SK-N-DZ (cell line): ENCODE results near the gene ATP2A1.
A peak's percentile ranks its signal among the peaks of the same experiment; 100 is the strongest.
"Not testable (repeated sequence)": the region's sequence is repeated elsewhere in the genome, so short reads cannot be mapped to it uniquely, and the experiment has no call there.

Experiments
- DNase-seq: peaks from one replicate; pipeline ENCODE4 v3.0.0-alpha.2; 2015; ENCODE audit warnings: low spot score
- small RNA-seq, 2 experiments: library from RNA; depleted of rRNA; stranded (forward); fragments of <200 nt; gene quantifications; one replicate each; pipeline ENCODE3, GENCODE V24; 2014

The ATP2A1 gene

DNA sequence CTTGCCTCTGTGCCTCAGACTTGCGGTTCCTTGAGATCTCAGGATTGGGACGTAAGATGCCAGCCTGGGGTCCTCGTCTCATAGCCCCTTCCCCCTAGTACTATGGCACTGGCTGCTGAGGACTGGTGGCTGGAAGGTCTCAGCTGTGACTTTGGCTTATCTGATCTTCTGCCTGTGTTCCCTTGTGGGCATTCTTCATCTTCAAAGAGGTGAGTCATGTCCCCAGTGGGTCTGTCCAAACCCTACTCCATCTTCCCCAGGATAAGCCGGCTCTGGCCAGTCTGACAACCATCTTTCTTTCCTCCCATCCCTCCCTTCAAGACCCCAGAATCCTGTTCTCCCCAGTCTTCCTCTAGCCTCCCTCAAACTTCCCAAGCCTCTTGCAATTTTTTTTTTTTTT lies 57.1 kb downstream of the ATP2A1 start:
- no peak for DNase-seq

DNA sequence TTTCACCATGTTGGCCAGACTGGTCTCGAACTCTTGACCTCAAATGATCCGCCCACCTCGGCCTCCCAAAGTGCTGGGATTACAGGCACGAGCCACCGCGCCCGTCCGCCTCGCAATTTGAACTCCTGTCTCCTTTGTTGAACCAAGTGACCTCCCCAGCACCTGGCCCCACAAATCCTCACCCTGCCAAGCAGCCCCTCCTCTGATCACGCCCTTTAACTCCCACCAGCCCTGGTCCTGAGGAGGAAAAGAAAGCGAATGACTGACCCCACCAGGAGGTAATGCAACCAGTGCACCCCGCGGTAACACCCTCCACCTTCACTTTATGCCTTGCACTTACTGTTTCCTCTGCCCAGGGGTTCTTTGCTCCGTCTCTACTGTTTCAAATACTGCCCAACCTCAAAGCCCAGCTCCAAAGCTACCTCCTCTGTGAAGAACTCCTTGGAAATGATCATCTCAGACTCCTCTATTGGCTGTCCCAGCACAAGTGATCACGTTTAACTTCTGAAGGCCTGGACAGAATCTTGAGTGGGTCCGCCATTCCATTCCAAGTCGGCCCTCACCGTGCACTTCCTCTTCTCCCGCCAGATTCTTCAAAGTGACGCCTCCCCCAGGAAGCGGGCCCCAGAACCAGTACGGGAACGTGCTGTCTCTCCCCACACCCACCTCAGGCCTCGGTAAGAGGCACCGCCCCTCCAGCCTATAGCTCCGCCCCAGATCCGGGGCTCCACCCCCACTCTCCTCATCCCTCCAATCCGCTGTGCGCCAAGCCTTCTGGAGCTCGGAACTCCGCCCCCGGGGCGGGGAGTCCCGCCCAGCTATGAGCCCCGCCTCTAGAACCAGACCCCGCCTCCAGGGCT lies 57.9 kb downstream of the ATP2A1 start:
- peak; percentile 54 for DNase-seq

DNA sequence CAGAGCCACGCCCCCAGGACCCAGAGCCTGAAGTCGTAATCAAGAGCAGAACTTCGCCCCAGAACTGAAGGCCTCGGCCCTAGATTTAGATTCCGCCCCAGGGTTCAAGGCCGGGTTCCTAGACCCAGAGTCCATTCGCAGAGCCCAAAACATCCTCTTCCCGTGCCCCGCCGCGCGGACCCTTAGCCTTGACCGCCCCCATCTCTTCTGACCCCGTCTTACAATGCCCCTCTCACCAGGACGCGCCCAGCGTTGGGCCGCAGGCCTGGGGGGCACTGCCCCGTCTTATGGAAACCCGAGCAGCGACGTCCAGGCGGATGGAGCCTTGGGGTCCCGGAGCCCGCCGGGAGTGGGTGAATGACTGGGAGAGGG lies 58.5 kb downstream of the ATP2A1 start:
- no peak for DNase-seq

DNA sequence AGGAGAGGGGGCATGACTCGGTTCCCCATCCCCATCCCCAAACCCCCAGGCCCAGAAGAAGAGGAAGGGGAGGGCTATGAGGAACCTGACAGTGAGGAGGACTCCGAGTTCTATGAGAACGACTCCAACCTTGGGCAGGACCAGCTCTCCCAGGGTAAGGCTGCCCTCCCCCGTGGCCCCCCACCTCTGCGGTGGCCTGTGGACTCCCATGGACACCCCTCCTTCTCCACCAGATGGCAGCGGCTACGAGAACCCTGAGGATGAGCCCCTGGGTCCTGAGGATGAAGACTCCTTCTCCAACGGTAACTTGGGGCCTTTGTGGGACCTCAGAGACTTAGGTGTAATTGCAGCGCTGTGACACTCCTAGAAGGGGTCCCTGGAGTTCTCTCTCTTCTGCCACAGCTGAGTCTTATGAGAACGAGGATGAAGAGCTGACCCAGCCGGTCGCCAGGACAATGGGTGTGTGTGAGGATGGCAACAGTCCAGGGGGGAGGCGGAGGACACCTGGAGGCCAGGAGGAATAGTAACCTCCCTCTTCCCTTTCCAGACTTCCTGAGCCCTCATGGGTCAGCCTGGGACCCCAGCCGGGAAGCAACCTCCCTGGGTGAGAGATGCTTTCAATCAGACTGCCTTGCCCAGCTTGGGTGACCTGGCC lies 59.1 kb downstream of the ATP2A1 start:
- no peak for DNase-seq

DNA sequence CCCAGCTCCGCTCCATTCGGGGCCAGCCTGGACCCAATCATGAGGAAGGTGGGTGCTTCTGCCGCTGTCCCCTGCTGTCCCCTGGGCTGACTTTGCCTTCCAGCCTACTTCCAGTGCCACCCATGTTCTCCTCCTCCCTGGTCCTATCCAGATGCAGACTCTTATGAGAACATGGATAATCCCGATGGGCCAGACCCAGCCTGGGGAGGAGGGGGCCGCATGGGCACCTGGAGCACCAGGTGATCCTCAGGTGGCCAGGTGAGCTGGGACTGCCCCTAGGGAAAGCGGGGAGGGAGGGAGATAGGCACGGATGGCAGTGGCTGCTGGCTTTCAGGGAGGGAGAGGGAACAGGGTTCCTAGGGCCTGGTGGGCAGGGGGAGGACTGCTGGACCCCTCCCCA lies 60.4 kb downstream of the ATP2A1 start:
- no peak for DNase-seq

DNA sequence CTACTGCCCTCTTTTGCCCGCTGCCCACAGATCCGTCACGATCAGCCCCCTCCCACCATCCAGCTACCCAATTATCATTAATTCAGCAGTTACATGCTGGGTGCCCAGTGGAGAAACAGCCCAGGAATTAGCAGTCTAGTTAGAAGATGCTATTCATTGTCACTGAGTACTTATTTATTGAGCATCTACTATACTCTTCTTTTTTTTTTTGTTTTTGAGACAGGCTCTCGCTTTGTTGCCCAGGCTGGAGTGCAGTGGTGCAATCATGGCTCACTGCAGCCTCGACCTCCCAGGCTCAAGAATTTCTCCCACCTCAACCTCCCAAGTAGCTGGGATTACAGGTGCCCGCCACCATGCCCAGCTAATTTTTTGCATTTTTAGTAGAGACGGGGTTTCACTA lies 61.5 kb downstream of the ATP2A1 start:
- DNase-seq: not testable (repeated sequence)

DNA sequence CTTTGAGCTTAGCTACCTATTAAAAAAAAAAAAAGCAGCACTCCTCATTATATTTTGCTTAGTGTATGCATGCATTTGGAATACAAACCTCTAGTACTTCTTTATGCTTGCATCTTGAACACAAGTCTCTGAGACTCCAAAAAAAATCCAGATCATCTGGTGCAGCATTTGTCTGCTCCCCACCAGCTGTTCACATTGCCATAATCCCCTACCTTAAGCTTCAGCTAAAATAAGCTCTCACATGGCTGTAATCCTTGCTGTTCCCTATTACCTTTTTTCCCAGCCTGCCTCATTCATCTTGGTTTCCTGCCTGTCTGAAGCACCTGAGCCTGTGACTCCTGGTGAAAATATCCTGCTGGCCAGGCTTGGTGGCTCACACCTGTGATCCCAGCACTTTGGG lies 65.0 kb downstream of the ATP2A1 start:
- DNase-seq: no peak

DNA sequence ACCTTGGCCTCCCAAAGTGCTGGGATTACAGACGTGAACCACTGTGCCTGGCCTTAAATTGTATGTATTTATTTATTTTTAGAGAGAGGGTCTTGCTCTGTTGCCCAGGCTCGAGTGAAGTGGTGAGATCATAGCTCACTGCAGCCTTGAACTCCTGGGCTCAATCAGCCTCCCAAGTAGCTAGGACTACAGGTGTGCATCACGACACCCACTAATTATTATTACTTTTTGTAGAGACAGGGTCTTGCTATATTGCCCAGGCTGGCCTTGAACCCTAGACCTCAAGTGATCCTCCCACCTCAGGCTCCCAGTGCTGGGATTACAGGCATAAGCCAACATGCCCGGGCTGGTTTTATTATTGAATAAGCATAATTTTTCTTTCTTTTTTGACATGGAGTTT lies 68.4 kb downstream of the ATP2A1 start:
- DNase-seq: no peak

DNA sequence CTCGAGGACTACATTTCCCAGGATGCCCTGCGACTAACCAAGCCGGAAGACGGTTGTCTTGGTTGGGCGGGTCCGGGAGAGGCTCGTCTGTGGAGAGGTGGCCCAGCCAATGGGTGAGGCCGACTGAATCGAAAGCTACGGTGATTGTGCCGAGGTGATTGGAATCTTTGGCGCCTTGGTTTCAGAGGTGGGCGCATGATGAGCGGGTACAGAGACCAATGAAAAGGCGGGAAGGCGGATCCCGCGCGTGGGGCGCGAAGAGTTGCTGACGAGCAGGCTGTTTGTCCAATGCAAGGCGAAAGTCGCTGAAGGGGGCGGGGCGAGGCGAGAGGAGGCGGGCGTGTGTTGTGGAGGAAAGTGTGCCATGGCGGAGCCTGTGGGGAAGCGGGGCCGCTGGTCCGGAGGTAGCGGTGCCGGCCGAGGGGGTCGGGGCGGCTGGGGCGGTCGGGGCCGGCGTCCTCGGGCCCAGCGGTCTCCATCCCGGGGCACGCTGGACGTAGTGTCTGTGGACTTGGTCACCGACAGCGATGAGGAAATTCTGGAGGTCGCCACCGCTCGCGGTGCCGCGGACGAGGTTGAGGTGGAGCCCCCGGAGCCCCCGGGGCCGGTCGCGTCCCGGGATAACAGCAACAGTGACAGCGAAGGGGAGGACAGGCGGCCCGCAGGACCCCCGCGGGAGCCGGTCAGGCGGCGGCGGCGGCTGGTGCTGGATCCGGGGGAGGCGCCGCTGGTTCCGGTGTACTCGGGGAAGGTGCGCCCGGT lies 72.5 kb downstream of the ATP2A1 start, which contains the start of gene NFATC2IP:
Gene NFATC2IP, plus strand, starts transcription at position 290 of the 762 bp plus-strand sequence. Its CDS starts 75 bp downstream, at position 365.
- DNase-seq: peak; percentile 100

DNA sequence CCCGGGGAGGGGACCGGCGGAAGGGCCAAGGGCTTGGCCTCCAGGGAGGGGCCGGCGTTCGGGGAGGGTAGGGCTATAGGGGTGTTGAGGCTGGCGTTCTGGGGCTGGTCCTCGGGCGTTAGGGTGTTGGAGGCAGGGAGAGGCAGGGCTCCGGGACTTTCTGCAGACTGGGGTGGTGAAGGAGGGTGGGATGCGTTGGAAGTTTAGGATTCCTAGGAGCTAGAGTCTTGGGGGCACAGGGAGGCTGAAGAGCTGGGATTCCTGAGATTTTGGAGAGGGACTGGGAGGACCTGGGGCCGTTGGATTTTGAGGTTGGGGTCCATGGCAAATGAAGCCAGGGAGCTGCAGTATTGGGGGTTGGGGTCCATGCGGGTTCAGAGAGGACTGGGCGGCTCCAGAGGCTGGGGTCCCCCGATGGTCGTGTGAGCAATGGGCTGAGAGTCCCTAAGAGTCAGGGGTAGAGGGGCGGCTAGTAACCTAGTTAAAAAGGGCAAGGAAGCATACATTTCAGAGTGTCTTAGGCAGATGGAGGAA lies 73.2 kb downstream of the ATP2A1 start:
- no peak for DNase-seq

Small RNAs within 50 kb of the gene (small RNA-seq; reads per million reads assigned to genes)
- gene RF00416: 0 reads per million in 2 experiments
